Activated CD8-positive, alpha-beta memory T cell treated with anti-CD3 and anti-CD28 coated beads, Interleukin-2, amount 50 U/mL, for 24 hours (primary cell): ENCODE results near the gene LBX1.

ENCODE experiments used
- DNase-seq: peaks from one replicate; pipeline ENCODE4 v3.0.0-alpha.2; 2020; ENCODE audit errors: extremely low read depth

The LBX1 gene

GRCh38 chr10:101224910-101225823 lies 4.1 kb downstream of the LBX1 start:
- no peak for DNase-seq

- no peak for DNase-seq
Observed at GRCh38 chr10:101224060-101224909, 5.0 kb downstream of the LBX1 start.

- DNase-seq = no peak
Observed at GRCh38 chr10:101223274-101224059, 5.8 kb downstream of the LBX1 start.

GRCh38 chr10:101222683-101223273 lies 6.5 kb downstream of the LBX1 start:
- DNase-seq = no peak

DNA sequence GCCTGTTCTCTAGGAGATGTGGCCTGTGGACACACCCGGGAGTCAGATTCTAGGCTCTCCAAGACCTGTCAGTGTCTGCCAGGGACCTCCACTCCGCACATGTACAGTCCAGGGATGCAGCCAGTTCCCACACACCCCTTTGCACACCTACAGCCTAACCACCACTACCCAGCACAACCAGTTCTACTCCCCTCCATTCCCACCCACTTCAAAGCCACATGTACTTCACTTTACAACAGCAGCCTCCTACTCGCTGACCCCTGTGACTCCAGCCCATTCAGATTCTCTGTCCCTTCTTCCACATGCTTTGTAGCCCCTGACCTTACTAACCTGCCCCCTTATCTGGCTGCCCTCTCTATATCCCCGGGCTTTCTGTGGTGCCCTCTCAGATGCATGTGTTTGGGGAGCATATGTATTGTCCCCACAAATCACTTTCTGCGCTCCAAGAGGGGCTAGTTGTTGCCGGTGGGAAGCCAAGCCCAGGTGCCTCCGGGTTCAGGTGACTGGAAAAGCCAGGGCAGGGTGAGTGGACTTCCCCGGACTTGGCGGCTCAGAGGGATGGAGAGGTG lies 7.2 kb downstream of the LBX1 start:
- no peak for DNase-seq

- no peak for DNase-seq
Observed at GRCh38 chr10:101221549-101221948, 7.7 kb downstream of the LBX1 start.

- no peak for DNase-seq
Observed at GRCh38 chr10:101219946-101220451, 9.3 kb downstream of the LBX1 start.

GRCh38 chr10:101219139-101219945 lies 9.9 kb downstream of the LBX1 start:
- DNase-seq = no peak

- no peak for DNase-seq
Observed at GRCh38 chr10:101218351-101219138, 10.7 kb downstream of the LBX1 start.

GRCh38 chr10:101217450-101218281 lies 11.6 kb downstream of the LBX1 start:
- DNase-seq = no peak

- no peak for DNase-seq
Observed at GRCh38 chr10:101217044-101217425, 12.2 kb downstream of the LBX1 start.

DNA sequence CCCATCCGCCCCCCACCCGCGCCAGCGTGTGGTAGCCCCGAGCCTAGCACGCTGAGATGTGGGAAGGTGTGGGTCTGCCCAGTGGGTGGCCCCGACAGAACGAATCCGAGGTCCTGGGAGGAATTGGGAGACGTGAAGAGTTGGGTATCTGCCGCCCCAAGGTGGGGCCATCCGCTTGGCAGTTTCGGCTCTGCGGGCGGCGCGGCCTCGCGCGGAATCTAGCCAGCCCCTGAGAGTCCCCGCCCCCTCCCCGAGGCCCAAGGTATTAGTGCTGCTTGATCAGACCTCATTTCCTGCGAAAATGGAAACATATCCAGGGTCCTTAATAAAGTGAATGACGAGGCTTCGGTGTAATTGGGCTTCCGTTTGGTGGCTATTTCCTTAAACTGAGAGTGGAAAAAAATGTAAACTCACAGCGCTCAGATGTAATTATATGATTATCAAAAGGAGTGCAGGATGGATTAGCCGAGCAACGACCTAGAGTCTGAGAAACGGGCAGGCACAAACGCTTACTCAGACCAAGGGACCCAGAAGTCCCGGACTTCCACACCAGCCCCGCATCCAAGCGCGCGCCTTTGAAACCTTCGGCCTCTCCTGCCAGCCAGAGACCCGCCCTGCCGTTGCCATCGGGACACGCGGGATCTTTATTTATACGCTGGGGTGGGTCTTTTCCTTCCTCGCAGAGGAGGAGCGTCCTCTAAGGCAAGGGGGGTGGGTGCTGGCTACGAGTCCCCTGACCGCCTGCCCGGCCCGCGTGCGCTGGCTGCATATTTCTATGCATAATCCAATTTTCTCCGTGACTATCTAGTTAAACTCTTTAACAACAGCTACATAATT lies 12.8 kb downstream of the LBX1 start:
- no peak for DNase-seq

DNA sequence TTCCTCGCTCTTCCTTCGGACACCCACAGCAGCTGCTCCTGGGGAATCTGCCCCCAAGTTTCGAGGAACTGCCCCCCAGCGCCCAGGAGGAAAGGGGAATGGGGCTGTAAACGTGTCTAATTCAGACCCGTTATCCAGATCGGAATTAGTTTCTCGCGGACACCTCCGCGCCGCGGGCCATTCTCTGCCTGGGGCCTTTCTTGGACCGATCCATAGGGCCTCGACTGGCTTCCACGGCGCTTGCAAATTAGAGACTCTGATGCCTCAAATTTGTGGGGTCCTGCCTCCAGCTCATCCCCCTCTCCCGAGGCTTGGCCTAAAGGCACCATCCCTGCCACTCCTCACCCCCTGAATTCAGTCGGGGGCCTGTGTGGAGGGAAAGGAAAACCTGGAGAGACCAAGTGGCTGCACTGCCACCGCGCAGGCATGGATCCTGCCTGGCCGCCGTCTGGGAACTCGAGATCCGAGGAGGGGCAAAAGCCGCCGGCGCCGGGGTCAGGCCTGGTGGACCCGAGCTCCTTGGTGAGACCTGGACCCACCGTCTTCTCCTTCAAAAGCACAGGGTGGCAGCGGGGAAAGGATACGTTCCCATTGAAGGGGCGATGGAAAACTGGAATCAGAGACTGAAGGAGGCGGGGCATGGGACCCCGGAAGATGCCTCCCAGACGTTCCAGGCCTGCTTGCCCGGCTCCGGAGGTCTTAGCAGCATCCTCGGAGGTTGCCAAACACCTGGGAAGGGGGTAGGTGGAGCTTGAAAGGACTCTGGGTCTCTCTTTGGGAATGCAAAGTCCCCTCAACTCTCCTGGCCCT lies 13.7 kb downstream of the LBX1 start:
- DNase-seq = no peak

- DNase-seq = peak; percentile 51
Observed at GRCh38 chr10:101214446-101215396, 14.5 kb downstream of the LBX1 start.

DNA sequence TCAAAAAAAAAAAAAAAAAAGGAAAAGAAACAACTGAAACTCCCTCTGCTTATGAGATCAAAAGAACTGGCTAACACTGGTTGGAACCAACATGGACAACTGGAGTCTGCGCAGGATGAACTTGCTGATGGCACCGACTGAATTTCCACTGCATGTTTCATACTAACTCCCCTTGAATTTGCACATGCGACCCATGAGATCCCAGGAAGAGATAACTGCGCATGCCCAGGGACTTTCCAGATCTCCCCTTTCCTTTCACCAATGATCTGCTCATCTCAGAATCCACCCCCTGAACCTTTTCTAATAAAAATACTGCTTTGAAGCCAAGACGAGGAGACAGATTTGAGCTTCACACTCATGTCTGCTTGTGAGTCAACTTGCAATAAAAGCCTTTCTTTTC lies 20.7 kb downstream of the LBX1 start:
- no peak for DNase-seq

- no peak for DNase-seq
Observed at GRCh38 chr10:101207026-101207425, 22.2 kb downstream of the LBX1 start.
